KBM-7 (cell line): ENCODE data around the gene ADAMTS16.
A peak's percentile ranks its signal among the peaks of the same experiment; 100 is the strongest.

Experiments used
- DNase-seq: peaks from one replicate; pipeline ENCODE4 v3.0.0-alpha.2; 2015
- in situ Hi-C: fragments of 300-500 bp; cut with MboI; formaldehyde crosslinking; loops from 2 replicates; pipeline ENCODE4 v1.14.3; 2020; ENCODE audit warnings: low sequenced_read_pairs, low pct_unique_long_range_greater_than_20kb, mixed read lengths

Gene ADAMTS16

DNA sequence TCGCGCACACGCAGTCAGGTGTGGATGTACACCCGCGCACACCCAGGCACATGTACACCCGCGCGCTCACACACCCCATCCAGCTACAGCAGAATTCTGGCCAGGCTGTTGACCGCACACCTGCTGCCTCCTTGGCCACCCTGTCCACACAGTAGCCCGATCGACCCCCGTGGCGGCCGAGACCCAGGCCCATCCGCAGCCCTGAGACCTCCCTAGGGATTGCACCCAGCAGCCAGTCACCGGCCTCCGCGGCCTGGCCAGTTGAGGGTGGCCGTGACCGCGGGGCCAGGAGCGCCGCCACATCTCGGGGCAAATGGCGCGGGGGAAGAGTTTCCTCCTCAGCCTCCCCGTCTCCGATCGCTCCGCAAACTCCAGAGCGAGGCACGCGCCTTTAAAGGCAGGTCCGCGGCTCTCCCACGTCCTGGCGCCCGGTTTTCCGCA is 774 bp upstream of the ADAMTS16 start:
- in situ Hi-C loops = loop anchor here (25.0 kb wide), 1 partner anchor 273 kb away; the partner anchor contains the start of gene ICE1
- no peak for DNase-seq

DNA sequence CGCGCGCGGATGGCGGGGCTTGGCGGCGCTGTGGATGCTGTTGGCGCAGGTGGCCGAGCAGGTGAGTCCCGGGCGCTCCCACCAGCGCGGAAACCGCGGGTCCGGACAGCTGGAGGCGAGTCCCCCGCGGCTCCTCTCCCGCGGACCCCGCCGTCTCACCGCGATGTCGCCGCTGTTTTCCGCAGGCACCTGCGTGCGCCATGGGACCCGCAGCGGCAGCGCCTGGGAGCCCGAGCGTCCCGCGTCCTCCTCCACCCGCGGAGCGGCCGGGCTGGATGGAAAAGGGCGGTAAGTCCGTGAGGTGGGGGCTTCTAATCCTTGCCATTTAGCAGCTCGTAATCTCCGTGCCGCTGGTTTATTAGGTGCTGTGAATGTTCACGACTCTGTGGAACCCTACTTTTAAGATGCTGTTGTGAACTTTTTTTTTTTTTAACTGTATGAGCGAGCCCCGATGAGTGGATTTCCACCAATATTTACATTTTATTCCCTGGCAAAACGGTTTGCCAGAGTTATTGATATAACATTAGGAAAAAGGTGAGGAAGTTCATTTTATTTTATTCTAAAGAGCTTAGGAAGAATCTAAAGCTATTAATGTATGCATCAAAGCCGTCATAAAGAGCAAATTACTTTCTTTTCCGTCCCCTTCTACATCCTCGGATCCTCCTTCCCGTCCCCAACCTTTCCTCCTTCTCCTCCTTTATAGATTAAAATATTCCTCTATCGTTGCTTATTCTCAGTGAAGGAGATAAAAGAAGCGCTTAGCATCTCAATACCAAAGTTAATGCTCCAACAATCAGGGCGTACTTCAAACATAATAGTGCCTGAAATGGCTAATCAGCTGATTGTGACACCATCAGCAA is 579 bp downstream of the ADAMTS16 start:
- in situ Hi-C loops = loop anchor here (25.0 kb wide), 1 partner anchor 272 kb away; the partner anchor contains the start of gene ICE1

DNA sequence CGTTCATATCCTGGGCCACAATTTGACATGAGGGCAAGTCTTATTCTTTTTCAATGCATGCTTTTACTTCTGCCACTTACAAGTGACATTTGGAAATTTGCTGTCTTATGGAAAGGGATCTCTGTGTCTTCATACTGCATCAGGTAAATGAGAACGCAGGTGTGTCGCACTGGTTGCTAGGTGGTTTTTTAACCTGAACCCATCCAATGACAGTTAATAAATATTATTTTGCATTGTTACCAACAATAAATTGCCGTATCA is 1.1 kb downstream of the ADAMTS16 start:
- in situ Hi-C loops = loop anchor here (25.0 kb wide), 1 partner anchor 271 kb away; the partner anchor contains the start of gene ICE1
- DNase-seq = no peak

More for the DNA sequence above, 579 bp downstream of the ADAMTS16 start:
- DNase-seq = no peak

GRCh38 chr5:5141625-5142525 is 1.7 kb downstream of the ADAMTS16 start:
- in situ Hi-C loops = loop anchor here (25.0 kb wide), 1 partner anchor 270 kb away; the partner anchor contains the start of gene ICE1
- DNase-seq = peak; percentile 58

DNA sequence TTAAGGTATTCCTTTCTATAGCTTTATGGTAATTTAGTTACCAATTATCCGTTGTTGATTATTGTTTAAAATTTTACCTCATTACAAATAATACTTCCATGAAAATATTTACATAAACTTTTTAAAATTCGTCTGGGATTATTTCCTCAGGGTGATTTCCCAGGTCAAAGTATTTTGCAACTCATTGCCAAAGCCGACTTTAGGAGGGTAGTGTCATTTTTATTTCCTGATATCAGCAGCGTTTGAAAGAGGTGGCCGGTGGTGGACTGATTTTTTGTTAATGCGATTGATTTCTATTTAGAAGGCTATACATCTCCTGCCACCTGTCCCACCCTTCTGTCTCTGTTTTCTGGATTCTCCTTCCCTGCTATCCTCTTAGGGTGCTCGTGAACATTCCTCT is 4.3 kb downstream of the ADAMTS16 start:
- no peak for DNase-seq
- in situ Hi-C loops = loop anchor here (25.0 kb wide), 1 partner anchor 268 kb away; the partner anchor contains the start of gene ICE1

DNA sequence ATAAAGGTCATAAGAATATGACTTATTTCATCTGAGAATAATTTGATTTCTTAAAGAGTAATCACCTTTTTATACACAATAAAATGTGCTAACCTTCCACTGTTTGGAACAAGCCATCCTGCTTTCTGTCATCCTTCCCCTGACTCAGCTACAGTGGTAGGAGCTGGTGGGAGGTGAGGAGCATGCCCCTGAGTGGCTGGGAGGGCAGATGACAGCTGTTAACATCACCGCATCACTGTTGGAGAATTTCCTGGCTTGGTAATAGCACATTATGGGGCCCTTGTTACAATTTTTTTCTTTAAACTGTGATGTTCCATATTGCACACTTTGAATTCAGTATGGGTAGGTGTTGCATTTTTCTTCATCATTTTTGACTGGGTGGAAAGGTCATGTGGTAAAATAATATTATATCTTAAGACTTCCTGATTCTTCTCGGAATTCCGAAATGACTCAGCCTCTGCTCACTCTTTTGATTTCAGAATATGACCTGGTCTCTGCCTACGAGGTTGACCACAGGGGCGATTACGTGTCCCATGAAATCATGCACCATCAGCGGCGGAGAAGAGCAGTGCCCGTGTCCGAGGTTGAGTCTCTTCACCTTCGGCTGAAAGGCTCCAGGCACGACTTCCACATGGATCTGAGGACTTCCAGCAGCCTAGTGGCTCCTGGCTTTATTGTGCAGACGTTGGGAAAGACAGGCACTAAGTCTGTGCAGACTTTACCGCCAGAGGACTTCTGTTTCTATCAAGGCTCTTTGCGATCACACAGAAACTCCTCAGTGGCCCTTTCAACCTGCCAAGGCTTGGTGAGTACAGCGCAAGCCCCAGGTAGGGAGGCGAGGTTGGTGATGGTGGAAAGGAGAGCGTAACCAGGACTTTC is 5.8 kb downstream of the ADAMTS16 start:
- in situ Hi-C loops = loop anchor here (25.0 kb wide), 1 partner anchor 266 kb away; the partner anchor contains the start of gene ICE1
- DNase-seq = no peak

DNA sequence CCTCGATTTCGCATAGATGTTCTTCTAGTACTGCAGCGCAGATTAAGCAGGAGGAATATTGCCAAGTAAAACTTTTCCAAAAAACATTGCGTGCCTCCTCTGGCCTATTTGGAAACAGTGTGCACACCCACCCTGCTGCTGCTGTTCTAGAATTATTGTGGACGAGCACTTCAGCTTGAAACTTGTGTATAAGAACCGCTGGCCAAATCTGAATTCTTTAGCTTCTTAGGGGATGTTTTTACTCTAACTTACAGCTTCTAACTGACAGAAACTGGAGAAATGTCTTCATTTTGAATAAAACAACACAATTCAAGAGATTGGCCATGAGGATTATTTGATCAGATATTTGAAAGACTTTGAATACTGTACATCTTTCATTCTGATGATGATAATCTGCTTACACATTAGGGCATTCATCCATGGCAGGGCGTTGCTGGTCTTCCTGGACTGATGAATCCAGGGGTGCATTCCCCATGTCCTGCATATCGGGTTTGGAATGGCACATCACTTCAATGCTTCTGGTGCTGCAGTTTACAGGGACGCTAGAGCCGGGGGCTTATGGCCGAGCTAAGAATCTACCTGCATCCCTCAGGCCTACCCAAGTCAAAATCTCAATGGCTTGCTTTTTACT is 6.5 kb downstream of the ADAMTS16 start:
- DNase-seq = no peak
- in situ Hi-C loops = loop anchor here (25.0 kb wide), 1 partner anchor 266 kb away; the partner anchor contains the start of gene ICE1

- no peak for DNase-seq
- in situ Hi-C loops = loop anchor here (25.0 kb wide), 1 partner anchor 263 kb away; the partner anchor contains the start of gene ICE1
Measured at GRCh38 chr5:5149154-5149553, 9.0 kb downstream of the ADAMTS16 start.

DNA sequence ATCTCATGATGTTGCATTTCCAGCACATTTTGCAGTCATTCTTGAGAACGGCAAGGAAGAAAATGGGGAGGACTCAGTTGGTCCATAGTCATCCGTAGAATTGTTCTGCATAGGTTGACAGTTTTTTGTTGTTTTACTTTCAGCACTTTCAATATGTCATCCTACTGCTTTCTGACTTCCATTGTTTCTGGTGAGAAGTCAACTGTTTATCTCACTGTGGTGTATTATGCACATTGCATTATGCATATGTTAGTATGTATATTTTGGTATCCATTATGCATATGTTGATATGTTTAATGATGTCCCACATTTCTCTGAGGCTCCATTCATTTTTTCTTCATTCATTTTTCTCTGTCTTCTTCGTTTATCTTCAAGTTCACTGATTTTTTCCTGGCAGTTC is 10.5 kb downstream of the ADAMTS16 start:
- in situ Hi-C loops = no loop called here

GRCh38 chr5:5154733-5155132 is 14.6 kb downstream of the ADAMTS16 start:
- in situ Hi-C loops = no loop called here
- no peak for DNase-seq

More for the DNA sequence above, 10.5 kb downstream of the ADAMTS16 start:
- DNase-seq = no peak

DNA sequence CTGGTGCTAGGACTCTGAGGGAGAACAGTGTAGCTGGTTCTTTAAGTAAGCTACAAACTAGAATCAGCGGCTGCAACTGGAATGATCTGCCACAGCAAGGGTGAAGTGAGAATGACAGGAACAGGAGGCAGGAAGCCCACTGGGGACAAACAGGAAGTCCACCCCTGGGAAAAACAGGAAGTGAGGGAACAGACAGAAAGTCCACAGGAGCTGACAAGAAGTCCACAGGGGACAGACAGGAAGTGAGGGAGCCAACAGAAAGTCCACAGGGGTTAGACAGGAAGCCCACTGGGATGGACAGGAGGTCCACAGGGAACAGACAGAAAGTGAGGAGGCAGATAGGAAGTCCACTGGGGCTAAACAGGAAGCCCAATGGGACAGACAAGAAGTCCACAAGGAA is 15.5 kb downstream of the ADAMTS16 start:
- peak; percentile 13 for DNase-seq
- in situ Hi-C loops = no loop called here

GRCh38 chr5:5156471-5157082 is 16.4 kb downstream of the ADAMTS16 start:
- in situ Hi-C loops = no loop called here
- DNase-seq = no peak

- DNase-seq = no peak
- in situ Hi-C loops = no loop called here
Measured at GRCh38 chr5:5158472-5158895, 18.4 kb downstream of the ADAMTS16 start.

DNA sequence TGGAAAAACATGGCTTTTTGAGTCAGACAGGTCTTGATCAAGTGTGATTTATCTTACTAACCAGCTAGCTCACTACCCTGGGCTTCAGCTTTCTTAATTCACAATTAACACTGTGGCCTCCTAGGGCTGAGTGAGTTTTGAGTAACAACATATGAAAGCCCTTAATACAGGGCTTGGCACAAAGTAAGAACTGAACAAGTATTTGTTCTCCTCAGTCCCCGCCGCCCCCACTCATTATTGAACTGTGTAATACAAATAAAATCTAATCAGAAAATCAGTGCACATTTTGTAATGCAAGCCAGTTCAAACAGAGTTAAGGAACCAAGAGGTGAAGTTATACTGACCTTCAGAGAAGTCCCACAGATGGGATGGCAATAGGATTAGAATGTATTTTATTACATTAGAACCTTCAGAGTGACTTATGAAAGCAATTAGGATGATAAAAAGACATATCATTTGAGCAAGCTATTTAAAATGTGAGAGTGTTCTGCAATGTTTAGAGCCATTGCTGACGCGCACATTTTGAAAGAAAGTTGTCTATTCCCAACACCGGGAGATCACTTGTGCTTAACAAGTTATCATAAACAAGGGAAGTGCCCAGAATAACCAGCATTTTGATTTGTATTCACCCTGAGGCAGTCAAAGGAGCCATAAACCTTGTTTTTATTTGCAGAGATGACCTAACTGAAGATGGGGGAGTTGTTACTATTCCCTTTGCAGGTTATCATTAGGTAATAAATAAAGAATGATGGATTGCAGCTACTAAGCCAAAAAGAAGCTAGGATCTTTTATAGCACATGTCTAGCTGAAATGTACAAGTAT is 19.4 kb downstream of the ADAMTS16 start:
- DNase-seq = no peak
- in situ Hi-C loops = no loop called here

- in situ Hi-C loops = no loop called here
- DNase-seq = no peak
Measured at GRCh38 chr5:5164163-5164562, 24.0 kb downstream of the ADAMTS16 start.

DNA sequence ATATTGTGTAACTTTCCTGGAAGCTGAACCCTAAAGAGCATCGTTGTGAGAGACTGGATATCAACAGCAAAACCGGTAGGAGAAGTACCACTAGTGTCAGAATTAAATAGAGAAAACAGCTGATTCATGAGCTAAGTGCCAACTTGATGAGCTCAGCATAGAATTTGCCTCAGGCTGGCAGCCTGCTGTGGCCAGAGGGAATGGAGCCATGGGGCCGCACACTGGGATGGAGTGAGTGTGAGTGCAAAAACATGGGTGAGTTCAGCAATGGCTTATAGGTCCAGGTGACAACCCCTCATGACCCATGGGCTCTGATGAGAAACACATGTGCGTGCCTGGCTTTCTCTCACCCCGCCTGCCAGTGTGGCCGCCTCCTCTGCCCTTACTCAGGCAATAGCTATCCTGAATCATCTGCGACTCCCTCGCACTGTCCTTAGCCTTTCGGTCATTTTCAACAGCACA is 25.4 kb downstream of the ADAMTS16 start:
- in situ Hi-C loops = no loop called here
- no peak for DNase-seq

DNA sequence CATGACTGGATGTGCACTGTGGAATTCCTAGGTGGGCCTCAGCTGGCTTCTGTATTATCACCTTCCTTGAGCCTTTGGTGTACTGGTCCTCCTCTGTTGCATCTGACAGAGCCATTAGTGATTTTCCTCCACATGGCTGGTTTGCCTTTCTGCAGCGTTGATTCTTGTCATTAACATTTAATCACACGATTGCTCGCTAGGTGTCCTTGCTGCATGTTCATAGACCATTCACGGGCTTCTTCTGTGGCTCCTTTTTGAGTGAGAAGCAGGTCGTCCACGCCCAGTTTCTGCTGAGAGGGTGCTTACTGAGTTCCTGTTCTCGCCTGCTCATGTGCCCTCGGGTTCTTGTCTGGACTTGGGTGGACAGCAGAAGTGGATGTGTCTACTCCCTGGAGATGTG is 29.3 kb downstream of the ADAMTS16 start:
- in situ Hi-C loops = no loop called here
- no peak for DNase-seq
